Measurements from ENCODE around the gene ECEL1. TPM values are rescaled to one million over a fixed set of nuclear protein-coding genes. Genes with fewer than 3 reads are reported as not detected.
A peak's percentile ranks its signal among the peaks of the same experiment; 100 is the strongest.

The ECEL1 gene
- total and polyA plus RNA-seq, 8 donors, result 0.30 to 1.1 (median 0.76) TPM; not detected in 2

GRCh38 chr2:232431705-232432590 lies 55.7 kb downstream of the ECEL1 start:
- Histone ChIP-seq H3K9me3 (no peaks in the 10 kb centered on the region), H3K27me3 (peaks cover 0 to 4% (median 0%) of the 10 kb centered on the region in 4 donors), H3K4me1 (no peaks in the 10 kb centered on the region), H3K27ac (no peak overlapping the region), H3K4me3 (no peak overlapping the region), H3K36me3 (no peaks in the 10 kb centered on the region)
- no peak for FAIRE-seq
- WGBS, 2 donors, result 80 to 83% methylated on average over 16 of the region's 16 CpGs
- intact Hi-C loops (cut with DNase I), result loop anchor here in 2 of 3 donors (10.0 kb wide), 2 partner anchors 97 to 527 kb away; no protein-coding TSS in a partner anchor
- no peak for TF ChIP-seq CTCF (IDR thresholded peaks at IDR 0.05)
- ATAC-seq, result no peak
- DNase-seq, result peak in 1 of 6 donors; percentile 44

Other genes starting within 250 kb of the ECEL1 start
- not detected for gene ALPP, start 109.1 kb downstream of the ECEL1 start, total RNA-seq
- not detected for gene ALPP, start 109.1 kb downstream of the ECEL1 start, polyA plus RNA-seq
- gene ALPG, start 81.0 kb downstream of the ECEL1 start, total RNA-seq, result not detected
- not detected for gene ALPG, start 81.0 kb downstream of the ECEL1 start, polyA plus RNA-seq
- not detected for gene ALPI, start 31.7 kb downstream of the ECEL1 start, total RNA-seq
- not detected for gene ALPI, start 31.7 kb downstream of the ECEL1 start, polyA plus RNA-seq
- not detected for gene PRSS56, start 32.6 kb upstream of the ECEL1 start, total RNA-seq
- under 1 TPM in 1 of 2 donors, not detected in 1; 0.02 TPM for gene PRSS56, start 32.6 kb upstream of the ECEL1 start, polyA plus RNA-seq
- gene CHRND, start 38.3 kb upstream of the ECEL1 start, total RNA-seq, result under 1 TPM in 2 of 6 donors, not detected in 4; 0.12 to 0.22 TPM
- under 1 TPM in 1 of 2 donors, not detected in 1; 0.07 TPM for gene CHRND, start 38.3 kb upstream of the ECEL1 start, polyA plus RNA-seq
- gene CHRNG, start 51.9 kb upstream of the ECEL1 start, total RNA-seq, result not detected
- not detected for gene CHRNG, start 51.9 kb upstream of the ECEL1 start, polyA plus RNA-seq
- gene TIGD1, start 62.7 kb upstream of the ECEL1 start, total RNA-seq, result 1 to 10 TPM in 5 of 6 donors, under 1 TPM in 1; 0.88 to 2.8 (median 2.0) TPM
- gene TIGD1, start 62.7 kb upstream of the ECEL1 start, polyA plus RNA-seq, result 1 to 10 TPM; 2.8 to 5.9 TPM
- 10 to 100 TPM; 17.8 to 33.0 (median 22.8) TPM for gene EIF4E2, start 62.9 kb upstream of the ECEL1 start, total RNA-seq
- 10 to 100 TPM; 28.0 to 31.1 TPM for gene EIF4E2, start 62.9 kb upstream of the ECEL1 start, polyA plus RNA-seq
- gene EFHD1, start 145.8 kb upstream of the ECEL1 start, total RNA-seq, result 1 to 10 TPM in 3 of 6 donors, under 1 TPM in 3; 0.31 to 1.7 (median 1.1) TPM
- gene EFHD1, start 145.8 kb upstream of the ECEL1 start, polyA plus RNA-seq, result 1 to 10 TPM; 3.8 to 4.8 TPM
- 10 to 100 TPM; 33.6 to 50.9 (median 41.7) TPM for gene GIGYF2, start 209.5 kb upstream of the ECEL1 start, total RNA-seq
- gene GIGYF2, start 209.5 kb upstream of the ECEL1 start, polyA plus RNA-seq, result 10 to 100 TPM; 17.4 to 19.5 TPM

Data from pancreas (tissue), 10 donors.